CD4-positive, alpha-beta T cell treated with Interleukin-21 for 1 hour (primary cell): Measurements from ENCODE around the gene PAK1.

Source experiments
- DNase-seq: peaks from one replicate; pipeline ENCODE4 v3.0.0-alpha.2; 2020

Gene PAK1

DNA sequence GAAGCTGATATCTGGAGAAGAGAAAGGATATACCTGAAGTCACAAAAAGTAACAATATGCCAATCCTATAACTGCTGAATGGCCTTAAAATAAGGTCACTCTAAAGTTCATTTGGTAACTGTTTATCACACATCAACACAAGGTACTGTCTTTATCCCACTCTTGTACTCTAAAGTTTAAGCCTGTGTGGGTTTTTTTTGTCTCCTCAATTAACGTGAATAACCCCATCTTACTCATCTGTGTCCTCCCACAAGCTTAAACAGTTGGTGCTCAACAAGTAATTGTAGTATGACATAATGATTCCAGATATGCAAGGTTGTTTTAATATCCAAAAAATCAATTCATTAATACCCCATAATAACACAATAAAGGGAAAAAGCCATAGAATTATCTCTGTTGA, 42.1 kb downstream of the PAK1 start:
- no peak for DNase-seq

DNA sequence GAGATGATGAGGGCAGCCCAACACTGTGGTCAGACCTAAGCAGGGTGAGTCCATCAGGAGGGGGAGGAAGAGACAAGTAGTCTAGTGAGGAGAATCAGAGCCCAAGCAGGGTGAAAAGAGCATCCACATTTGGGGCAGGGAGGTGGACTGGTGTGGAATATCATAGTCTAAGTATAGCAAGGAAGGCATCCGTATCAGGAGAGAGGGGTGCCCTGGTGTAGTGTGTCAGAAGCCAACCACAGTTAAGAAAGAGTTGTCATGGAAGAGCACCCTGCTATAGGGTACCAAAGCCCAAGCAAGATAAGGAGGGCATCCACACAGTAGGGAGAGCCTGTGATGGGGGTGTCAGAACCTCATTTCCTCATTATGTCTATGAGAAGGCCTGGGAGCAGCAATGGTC, 45.3 kb downstream of the PAK1 start:
- no peak for DNase-seq

DNA sequence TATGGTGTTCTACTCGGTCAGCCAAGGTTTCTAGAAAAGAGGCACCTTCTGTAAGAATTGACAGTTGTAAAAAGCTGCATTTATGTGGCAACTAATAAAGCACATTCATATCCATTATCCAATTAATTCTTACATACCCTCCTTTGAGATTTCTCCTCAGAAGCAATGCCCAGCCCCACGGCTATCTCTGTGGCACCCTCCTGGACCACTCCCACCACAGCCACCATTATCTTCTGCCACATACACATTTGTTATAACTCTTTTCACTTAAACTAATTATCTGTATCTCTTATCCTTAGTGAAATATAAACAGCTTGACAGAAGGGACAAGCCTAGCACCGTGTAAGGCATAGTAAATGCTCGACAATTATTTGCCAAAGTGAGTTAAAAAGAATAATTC, 48.5 kb downstream of the PAK1 start:
- DNase-seq, result no peak

DNA sequence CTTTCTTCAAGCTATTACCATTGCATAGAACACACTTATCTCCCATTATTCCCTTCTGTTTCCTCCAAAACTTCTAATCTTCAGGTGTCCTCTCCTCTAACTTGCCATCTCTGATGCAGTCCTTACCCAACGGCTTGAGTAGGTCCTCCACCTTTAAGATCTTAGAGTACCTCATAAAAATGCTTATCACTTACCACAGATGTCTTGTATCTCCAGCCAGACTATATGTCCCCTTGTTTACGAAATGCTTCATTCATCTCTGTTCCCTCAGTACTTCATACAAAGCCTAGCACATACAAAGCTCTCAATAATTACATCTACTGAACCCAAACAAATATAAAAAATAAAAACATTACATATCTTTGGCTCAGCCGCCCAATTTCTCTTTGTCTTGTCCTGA, 49.2 kb downstream of the PAK1 start:
- no peak for DNase-seq

DNA sequence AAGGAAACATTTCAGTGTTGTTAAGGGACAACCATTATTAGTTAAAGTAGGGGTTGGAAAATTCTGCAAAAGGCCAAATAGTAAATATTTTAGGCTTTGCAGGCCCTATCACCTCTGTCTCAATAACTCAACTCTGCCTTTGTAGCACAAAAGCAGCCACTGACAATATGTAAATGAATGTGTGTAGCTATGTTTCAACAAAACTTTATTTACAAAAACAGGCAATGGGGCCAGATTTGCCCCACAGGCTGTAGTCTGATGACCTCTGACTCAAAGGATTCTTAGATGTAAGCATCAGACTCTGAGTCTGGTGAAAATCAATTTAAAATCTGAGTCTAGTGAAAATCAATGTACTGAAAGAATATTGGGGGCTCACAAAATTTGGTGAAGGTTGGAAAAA, 50.3 kb downstream of the PAK1 start:
- no peak for DNase-seq

DNA sequence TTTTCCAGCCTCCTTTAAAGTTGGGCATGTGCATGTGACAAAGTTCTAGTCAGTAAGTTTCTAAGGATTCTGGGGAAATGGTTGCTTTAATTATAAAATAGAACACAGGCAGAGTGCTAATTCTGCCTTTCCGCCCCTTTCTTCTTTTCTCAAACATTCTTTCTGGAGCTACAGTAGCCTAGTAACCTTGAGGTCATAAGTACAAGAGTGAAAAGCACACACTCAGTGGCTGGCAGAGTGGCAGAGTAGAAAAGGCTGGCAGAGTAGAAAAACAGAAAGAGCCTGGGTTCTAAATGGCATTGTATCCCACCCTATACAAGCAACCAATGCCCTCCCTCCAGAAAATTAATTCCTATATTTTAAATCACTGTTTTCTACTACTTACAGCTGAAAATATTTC, 51.2 kb downstream of the PAK1 start:
- DNase-seq, result no peak

DNA sequence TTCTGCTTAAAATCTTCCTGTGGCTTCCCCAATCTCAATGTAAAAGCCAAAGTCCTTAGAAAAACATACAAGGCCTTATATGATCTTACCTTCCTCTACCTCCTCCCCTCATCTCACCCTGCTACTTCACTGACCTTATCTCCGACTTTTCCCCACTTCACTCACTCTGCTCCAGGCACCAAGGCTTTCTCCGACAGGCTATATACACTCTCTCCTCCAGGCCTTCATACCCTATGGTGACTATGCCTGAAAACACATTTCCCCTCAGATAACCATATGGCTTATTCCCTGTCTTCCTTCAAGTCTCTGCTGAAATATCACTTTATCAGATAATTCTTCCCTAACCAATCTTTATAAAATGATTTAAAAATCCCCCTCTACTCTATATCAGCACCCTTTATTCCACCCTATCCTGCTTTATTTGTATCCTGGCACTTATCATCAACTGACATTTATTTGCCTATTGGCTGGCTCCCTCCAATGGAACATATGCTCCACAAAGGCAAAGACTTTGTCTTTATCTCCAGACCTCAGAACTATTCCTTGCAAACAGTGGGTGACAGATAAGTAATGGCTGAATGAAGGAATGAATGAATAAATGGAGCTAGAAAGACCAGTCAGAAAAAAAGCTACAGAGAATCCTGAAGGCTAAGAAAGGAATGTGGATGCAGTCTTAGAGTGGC, 52.7 kb downstream of the PAK1 start:
- no peak for DNase-seq

DNA sequence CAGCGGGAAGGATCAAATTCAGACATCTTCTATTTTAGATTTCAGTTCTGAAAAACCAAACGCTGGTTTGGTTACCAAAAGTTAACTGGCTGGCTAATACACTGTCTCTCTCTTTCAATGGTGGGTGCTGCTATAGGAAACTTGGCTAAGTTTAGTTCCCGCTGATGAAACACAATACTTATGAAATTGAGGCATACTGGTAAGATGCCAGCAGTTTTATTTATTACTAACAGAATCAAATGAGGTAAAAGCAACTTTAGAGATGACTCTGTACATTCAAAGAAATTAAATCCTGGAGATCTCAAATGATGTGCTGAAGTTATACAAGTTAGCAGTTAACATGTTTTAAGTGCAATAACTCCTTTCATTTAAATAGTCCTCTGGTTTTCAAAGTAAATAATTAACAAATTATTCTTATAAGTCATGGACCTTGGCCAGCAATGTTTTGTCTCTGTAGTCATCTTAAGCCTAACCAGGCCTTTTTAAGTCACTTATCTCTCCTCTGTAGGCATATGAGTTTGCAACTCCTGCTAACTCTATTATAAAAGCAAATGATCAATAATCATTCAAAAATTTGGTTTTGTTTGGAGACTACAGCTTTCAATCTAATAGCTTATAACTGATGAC, 54.8 kb downstream of the PAK1 start:
- DNase-seq, result no peak

DNA sequence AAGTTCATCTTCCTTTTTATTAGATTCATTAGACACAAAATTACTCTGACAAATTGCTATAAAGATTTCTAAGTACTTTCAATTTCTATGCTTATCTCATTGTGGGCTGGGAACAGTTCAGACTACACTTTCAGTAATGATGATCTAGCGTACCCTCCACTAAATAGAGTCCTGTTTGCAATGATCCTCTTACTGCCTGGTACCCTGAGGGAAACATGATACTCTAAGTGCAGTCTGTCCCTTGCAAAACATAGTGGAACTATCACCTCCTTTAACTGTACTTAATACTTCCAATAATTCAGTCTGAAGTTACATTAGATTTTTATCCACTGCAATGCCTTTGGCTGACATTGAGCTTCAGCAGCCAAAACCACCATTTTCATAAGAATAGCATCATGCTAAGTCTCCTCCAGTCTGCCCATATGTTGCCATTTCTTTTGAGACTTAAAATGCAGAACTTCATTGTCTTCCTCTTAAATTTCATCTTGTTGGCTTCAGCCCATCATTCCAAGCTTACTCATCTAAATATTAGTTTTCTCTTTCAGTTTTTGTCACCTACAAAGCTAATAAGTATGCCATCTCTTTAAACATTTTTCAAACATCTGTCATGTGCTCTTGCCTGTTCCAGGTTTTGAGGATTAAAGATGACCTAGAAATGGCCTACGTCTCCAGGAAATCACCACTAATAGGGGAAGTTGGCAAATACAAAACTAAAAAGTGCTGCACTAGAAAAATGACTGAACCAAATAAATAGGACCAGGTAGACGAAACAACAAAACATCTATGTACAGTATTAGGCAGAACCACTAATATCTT, 55.5 kb downstream of the PAK1 start:
- DNase-seq, result no peak

DNA sequence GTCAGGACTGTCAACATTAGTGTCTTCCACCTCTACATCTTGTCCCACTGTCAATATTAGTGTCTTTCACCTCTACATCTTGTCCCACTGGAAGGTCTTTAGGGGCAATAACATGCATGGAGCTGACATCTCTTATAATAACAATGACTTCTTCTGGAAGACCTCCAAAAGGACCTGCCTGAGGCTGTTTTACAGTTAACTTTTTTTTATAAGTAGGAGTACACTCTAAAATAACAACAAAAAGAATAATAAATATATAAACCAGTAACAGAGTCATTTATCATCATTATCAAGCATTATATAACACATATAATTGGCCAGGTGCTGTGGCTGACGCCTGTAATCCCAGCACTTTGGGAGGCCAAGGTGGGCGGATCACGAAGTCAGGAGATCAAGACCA, 57.5 kb downstream of the PAK1 start:
- no peak for DNase-seq

DNA sequence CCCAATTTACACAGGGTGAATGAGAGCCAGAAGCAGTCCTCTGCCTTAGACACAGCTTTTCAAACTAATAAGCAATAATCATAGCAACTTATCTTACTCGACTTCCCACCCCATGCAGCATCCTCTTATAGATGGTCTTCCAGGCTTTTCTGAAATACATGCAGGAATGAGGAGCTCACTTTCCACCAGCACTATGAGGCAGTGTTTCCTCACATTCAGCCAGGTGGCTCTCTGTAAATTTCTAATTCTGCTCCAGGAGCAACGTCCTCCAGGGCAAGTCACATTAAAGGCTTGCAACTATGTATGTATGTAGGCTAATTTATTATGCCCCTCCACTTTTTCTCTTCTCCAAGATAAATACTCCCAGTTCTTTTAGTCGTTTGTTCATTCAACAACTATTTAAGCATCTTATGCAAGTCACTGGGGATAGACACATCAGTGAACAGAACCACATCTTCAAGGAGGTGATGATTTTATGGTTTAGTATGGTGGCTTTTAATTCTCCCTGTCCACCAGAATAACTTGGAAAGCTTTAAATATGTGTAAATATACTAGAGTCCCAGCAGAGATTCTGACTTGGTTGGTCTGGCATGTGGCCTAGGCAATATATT, 59.9 kb downstream of the PAK1 start:
- no peak for DNase-seq

DNA sequence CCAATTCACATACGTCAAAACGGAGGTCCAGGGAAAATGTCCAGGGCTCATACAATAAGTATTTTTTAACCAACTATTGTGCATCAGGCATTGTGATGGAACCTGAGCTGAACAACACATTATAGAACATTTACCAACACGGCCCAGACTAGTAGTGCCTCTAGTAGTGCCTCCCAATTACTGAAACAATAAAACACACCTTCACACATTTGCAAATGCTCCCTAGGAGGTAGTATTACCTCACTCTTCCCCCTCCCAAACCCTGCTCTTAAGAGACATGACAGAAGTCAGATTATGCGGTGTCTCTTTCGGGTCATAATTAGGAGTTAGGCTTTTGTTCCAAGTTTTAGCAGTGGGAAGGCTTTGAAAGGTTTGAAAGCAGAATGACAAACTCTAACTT, 61.1 kb downstream of the PAK1 start:
- no peak for DNase-seq

DNA sequence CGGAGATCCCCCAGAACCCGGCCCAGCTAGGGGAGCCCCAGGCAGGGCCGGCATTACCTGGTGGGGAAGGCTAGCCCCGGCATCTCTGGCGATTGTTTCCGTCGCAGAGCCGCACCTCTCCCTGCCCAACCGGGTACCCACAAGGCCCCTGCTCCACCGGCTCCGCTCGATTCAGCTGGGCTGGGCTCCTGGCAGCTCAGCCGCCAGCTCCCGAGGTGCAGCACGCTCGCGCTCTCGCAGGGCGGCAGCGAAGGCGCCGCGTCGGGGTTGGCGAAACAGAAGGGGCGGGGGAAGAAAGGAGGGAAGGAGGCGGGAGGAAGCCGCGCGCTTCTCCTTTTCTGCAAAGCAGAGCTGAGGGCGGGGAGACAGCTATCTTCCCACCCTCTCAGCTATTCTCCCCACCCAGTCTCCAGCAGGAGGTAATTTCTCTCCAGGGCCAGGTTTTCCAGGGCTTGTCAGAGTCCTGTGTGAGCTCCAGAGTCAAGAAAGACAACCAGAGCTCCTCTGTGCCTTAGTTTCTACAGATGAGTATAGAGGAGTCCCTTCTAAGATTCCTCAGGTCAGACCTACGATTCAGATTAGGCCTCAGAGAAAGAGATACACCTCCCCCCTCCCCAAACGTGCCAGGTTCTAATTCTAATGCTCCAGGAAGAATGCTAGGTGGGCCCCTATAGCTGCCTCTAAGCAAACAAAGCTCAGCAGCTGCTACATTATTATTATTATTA, 62.0 kb downstream of the PAK1 start:
- DNase-seq, result peak; percentile 79

DNA sequence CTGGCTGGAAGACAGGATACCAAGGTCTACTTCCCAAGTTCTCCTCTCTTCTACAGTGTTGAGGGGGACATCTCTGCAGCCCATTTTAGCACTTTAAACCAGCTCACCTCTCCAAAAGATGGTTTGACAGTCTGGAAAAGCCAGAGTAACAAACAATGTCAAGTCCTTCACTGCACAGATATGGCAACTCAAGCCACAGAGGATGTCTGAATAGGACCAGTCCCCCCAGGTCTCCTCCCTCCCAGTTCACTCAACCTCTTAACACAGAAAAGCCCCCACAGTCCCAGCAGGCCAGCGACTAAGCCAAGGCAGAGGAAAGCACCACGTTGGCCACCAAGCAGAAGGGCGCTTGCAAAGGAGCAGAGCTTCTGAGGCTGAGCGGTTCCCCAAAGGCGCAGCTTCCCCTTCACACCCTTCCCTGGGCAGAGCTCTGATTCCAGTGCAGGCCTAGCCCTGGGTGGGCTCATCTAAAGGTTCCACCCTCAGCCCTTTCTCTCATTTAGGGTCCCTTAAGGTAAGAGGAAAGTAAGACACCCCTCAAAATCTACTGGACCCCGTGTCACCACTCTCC, 62.7 kb downstream of the PAK1 start:
- peak; percentile 8 for DNase-seq

DNA sequence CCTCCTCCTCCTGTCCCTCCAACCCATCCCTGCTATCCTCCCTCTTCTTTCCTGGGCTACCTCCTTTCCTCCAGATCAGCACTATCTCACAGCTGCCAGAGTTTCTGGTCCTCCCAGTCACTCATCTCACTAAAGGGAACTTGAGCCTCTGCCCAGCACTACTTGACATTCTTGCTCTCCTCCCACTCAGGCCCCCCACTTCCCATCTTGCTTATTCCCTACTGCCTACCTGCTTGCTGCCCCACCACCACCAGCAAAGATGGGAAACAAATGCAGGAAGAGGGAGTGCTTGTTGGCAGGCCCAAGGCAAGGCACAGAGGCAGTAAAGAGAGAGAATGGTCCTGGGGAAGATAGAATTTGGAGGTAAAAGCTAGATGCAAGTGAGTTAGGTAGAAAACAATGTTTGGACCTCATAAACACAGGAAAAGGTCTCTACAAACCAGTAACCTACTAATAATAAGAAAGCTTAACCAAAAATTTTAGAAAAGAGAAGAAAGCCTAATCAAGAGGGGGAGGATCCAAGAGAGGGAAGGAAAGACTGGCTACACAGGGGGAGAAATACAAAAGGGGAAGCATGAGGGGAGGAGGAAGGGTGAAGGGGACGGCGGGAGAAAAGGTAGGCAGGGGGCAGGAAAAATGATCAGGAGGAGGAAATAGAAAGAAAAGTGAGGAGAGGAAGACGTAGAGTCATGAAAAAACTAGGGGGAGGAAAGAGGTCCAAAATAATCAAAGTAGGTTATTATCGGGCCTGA, 63.6 kb downstream of the PAK1 start:
- no peak for DNase-seq

DNA sequence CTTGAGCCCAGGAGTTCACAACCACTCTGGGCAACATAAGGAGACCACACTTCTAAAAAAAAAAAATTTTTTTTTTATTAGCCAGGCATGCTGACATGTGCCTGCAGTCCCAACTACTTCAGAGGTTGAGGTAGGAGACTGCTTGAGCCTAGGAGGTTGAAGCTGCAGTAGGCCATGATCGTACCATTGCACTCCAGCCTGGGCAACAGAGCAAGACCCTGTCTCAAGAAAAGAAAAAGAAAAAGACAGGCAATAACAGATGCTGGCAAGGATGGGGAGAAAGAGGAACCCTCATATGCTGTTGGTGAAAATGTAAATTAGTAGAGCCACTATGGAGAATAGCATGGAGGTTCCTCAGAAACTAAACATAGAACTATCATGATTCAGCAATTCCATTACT, 64.8 kb downstream of the PAK1 start:
- no peak for DNase-seq

DNA sequence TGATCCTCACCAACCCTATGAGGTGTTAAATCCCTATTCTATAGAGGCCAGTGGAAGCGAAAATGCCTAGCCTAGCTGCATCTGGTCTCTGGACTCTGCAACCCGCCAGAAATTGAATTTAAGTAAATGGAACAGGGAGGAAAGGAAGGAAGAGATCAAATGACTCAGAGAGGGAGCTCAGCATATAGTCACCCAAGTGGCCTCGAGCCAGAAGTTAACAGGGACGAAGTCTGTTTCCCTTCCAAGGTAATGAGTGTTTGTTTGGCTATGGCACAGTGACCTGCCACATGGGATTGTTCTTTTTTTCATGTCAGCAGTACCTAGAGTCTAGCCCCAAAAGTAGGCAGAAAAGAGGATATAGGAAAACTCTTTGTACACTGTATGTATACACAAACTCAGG, 66.3 kb downstream of the PAK1 start:
- no peak for DNase-seq

DNA sequence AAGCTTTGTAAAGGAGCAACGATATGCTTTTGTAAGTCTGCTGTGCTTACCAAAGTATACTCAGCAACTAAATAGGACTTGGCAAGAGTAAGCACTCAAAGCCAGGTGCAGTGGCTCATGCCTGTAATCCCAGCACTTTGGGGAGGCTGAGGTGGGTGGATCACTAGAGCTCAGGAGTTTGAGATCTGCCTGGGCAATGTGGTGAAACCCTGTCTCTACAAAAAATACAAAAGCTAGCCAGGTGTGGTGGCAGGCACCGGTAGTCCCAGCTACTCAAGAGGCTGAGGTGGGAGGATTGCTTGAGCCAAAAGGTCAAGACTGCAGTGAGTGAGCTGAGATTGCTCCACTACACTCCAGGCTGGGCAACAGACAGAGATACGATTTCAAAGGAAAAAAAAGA, 67.5 kb downstream of the PAK1 start:
- no peak for DNase-seq

DNA sequence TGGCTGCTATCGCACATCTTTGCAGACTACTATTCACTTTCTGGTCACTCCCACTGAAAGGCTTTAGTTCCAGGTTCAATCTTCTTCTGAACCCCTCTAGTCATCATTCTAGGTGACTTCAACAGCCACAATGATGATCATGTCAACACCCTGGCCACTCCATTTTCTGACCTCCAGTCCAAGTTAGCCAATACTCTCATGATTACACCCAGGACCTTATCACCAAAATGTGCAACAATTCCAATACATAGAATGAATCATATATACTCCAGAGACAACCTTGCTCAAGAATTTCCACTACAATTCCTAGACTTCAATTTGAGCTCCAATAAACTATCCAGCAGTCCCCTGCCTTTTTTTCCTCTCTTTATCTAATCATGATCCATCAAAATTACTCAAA, 70.7 kb downstream of the PAK1 start:
- DNase-seq, result no peak

DNA sequence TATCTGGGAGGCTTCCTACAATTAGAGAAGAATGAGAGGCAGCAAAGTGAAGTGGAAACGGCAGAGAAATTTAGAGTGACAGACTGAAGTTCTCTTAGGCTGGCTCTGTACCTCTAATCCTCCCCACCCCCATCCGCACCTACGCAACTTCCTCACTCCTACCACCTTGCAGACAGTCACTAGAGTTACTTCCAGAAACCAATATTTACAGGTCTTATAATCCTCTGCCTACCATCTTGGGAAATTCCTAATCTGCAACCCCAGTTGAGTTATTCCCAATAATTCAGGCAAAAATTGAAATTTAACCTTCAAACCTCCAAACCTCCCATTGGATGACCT, 71.7 kb downstream of the PAK1 start:
- DNase-seq, result no peak

DNA sequence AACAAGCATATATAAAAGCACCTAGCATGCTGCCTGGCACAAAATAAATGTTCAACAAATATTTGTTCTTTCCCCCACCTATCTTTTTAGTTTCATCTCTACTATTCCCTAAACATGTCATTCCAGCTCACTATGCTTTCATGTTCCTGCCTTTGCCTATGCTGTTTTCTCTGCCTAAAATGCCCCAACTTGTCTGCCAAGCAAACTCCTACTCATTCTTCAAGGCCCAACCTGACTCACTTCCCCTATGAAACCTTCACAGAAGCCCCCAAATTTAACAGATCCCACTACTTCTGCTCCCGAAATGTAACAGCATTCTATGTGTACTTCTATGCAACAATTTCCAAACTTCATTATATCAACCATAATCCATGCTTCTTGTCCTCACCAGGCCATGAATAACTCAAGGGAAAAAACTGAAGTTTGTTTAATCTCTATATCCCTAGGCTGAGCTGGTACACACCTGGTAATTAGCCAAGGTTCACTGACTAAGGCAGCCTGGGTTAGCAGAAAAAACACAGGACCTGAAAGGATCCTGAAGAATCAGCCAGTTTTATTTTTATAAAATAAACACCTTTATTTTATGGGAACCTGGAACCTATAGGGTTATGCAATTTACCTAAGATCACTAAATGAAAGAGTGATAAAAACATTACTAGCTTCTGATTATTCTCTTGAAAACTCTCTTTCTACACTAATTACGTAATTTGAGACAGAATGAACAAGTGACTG, 72.2 kb downstream of the PAK1 start:
- DNase-seq, result no peak
